HG03565 (cell line): ENCODE data around the gene MAML3.
A peak's percentile ranks its signal among the peaks of the same experiment; 100 is the strongest.

Experiments used
- ATAC-seq: cut with Tn5 transposase; IDR thresholded peaks from one replicate; pipeline ENCODE4 v1.9.1; 2021; ENCODE audit warnings: mild to moderate bottlenecking, moderate library complexity; ENCODE audit not compliant: unreplicated experiment

Gene MAML3

GRCh38 chr4:139907001-139907809, 246.8 kb downstream of the MAML3 start:
- ATAC-seq: peak; percentile 50

- no peak for ATAC-seq
These were observed 248.5 kb downstream of the MAML3 start for GRCh38 chr4:139905489-139905888.

GRCh38 chr4:139904406-139904805, 249.6 kb downstream of the MAML3 start:
- ATAC-seq: no peak

GRCh38 chr4:139903845-139904244, 250.1 kb downstream of the MAML3 start:
- ATAC-seq: no peak

GRCh38 chr4:139902321-139903320, 251.4 kb downstream of the MAML3 start:
- no peak for ATAC-seq

- no peak for ATAC-seq
These were observed 252.3 kb downstream of the MAML3 start for GRCh38 chr4:139901531-139902320.

- no peak for ATAC-seq
These were observed 253.0 kb downstream of the MAML3 start for GRCh38 chr4:139900964-139901376.

GRCh38 chr4:139899346-139899745, 254.6 kb downstream of the MAML3 start:
- ATAC-seq: no peak

GRCh38 chr4:139898293-139898692, 255.7 kb downstream of the MAML3 start:
- ATAC-seq: no peak

- ATAC-seq: no peak
These were observed 257.8 kb downstream of the MAML3 start for GRCh38 chr4:139896091-139896604.

GRCh38 chr4:139893801-139894200, 260.2 kb downstream of the MAML3 start:
- ATAC-seq: no peak

- ATAC-seq: no peak
These were observed 260.8 kb downstream of the MAML3 start for GRCh38 chr4:139892973-139893736.

- no peak for ATAC-seq
These were observed 263.2 kb downstream of the MAML3 start for GRCh38 chr4:139890816-139891215.

- no peak for ATAC-seq
These were observed 264.1 kb downstream of the MAML3 start for GRCh38 chr4:139889901-139890300.

- ATAC-seq: no peak
These were observed 264.7 kb downstream of the MAML3 start for GRCh38 chr4:139889264-139889663.

GRCh38 chr4:139887962-139888735, 265.8 kb downstream of the MAML3 start:
- peak; percentile 48 for ATAC-seq

GRCh38 chr4:139887376-139887802, 266.6 kb downstream of the MAML3 start:
- ATAC-seq: no peak

GRCh38 chr4:139886798-139887197, 267.2 kb downstream of the MAML3 start:
- ATAC-seq: no peak

- ATAC-seq: no peak
These were observed 269.5 kb downstream of the MAML3 start for GRCh38 chr4:139884438-139884837.
